ENCODE results near the gene TRIM41. TPM values are rescaled to one million over a fixed set of nuclear protein-coding genes. Genes with fewer than 3 reads are reported as not detected.
"Not testable (repeated sequence)": the region's sequence is repeated elsewhere in the genome, so short reads cannot be mapped to it uniquely, and the experiment has no call there.

TRIM41 gene
- total RNA-seq, 3 donors from 2014 or later, result 14.1 to 16.0 (median 15.1) TPM

DNA sequence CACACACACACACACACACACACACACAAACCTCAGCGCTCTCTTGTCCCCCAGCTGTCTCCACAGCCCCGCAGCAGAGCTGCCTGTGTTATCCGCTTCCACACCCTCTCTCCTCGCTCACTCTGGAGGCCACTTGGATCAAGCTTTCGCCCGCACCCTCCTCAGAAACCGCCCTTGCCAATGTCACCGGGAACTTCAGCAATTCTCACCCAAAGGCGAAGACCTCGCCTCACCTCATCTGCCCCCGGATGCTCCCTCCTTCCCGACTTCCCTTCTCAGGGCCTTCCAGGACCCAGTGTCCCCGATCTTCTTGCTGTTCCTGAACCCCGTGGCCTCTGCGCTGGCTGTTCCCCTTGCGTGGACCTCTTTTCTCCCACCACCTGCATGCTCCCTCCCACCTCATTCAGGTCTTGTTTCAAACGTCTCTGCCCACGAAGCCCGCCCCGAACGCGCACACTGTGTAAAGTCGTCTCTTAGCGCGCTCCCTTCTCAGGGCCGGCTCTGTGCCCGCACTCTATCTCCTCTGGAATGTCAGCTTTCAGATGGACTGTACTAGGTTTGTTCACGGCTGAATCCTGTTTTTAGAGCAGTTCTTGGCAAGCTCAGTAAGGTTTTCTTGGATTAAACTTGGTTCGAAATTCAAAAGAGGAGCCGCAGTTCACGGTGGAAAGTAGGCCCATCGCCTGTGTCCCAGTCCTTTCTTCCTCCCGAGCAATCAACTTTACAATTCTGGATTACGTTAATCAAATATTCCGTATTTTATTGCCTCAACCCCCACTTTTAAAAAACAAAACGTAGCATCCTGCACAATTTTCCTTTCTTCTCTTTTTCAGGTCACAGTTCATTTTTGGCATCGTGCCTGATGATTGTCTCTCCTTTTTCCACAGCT lies 17.1 kb upstream of the TRIM41 start:
- Histone ChIP-seq H3K36me3 (no peaks in the 10 kb centered on the region), H3K27ac (peak overlapping the region; percentile 86 to 91), H3K4me3 (peak overlapping the region; percentile 66 to 71 (median 70)), H3K27me3 (no peaks in the 10 kb centered on the region), H3K4me1 (peaks cover 0 to 10% of the 10 kb centered on the region in 2 donors), H3K9me3 (no peaks in the 10 kb centered on the region)
- intact Hi-C loops (cut with DNase I; ENCODE audit: low total_unique reads), result no loop called here
- TF ChIP-seq POLR2AphosphoS5 (IDR thresholded peaks at IDR 0.05) (no peak), POLR2A (IDR thresholded peaks at IDR 0.05) (no peak)
- TF ChIP-seq, protein P1, sequence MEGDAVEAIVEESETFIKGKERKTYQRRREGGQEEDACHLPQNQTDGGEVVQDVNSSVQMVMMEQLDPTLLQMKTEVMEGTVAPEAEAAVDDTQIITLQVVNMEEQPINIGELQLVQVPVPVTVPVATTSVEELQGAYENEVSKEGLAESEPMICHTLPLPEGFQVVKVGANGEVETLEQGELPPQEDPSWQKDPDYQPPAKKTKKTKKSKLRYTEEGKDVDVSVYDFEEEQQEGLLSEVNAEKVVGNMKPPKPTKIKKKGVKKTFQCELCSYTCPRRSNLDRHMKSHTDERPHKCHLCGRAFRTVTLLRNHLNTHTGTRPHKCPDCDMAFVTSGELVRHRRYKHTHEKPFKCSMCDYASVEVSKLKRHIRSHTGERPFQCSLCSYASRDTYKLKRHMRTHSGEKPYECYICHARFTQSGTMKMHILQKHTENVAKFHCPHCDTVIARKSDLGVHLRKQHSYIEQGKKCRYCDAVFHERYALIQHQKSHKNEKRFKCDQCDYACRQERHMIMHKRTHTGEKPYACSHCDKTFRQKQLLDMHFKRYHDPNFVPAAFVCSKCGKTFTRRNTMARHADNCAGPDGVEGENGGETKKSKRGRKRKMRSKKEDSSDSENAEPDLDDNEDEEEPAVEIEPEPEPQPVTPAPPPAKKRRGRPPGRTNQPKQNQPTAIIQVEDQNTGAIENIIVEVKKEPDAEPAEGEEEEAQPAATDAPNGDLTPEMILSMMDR (IDR thresholded peaks at IDR 0.05), result no peak
- no peak for DNase-seq (ENCODE audit: low spot score in 2 of 2)

DNA sequence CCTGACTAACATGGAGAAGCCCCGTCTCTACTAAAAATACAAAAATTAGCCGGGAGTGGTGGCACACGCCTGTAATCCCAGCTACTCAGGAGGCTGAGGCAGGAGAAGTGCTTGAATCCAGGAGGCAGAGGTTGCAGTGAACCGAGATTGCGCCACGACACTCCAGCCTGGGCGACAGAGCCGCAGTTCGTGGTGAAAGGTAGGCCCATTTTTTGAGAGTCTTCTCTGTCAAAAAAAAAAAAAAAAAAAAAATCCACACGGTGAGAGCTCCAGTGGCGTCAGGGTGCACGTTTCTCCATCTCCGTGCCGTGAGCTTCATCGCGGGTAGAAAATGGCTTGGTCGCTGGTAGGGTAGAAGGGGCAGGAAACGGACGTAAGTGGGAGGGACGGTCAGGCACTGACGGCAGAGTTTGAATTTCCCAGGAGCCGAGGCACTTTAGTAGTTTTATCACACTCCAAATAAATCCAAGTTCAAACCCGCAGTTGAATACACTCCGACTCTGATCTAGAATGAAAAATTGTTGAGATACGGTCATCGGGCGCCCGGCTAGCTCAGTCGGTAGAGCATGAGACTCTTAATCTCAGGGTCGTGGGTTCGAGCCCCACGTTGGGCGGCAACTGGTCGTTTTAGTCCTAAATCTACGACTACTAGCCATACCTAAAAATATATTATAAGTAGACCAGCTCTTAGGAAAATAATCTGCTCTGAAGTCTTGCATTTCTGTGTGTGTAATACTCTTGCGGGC lies 15.7 kb upstream of the TRIM41 start:
- TF ChIP-seq, protein P1 (IDR thresholded peaks at IDR 0.05), result no peak
- TF ChIP-seq POLR2AphosphoS5 (IDR thresholded peaks at IDR 0.05), result peak in 2 of 3 donors; percentile 52 to 56

DNA sequence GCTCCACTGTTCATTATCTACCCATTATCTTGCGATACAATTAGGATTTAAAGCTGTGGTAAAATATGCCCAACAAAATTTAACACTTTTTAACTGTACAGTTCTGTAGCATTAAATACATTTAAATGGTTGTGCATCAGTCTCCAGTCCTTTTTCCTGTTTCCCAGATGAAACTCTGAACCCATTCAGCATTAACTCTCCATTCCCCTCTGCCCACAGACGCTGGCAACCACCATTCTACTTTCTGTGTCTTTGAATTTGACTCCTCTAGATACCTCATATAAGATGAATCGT lies 15.2 kb upstream of the TRIM41 start:
- peak overlapping the region in 2 of 3 donors; percentile 70 to 71 for H3K4me3 ChIP-seq
- intact Hi-C loops (cut with DNase I; ENCODE audit: low total_unique reads), result no loop called here

More for the DNA sequence above, 15.7 kb upstream of the TRIM41 start:
- intact Hi-C loops (cut with DNase I; ENCODE audit: low total_unique reads), result no loop called here
- Histone ChIP-seq H3K4me1 (peaks cover 0 to 10% of the 10 kb centered on the region in 2 donors), H3K36me3 (no peaks in the 10 kb centered on the region), H3K4me3 (peak overlapping the region; percentile 66 to 71 (median 70)), H3K9me3 (no peaks in the 10 kb centered on the region), H3K27me3 (no peaks in the 10 kb centered on the region), H3K27ac (peak overlapping the region; percentile 86 to 91)
- DNase-seq (ENCODE audit: low spot score in 2 of 2), result peak in 1 of 2 donors; percentile 76

DNA sequence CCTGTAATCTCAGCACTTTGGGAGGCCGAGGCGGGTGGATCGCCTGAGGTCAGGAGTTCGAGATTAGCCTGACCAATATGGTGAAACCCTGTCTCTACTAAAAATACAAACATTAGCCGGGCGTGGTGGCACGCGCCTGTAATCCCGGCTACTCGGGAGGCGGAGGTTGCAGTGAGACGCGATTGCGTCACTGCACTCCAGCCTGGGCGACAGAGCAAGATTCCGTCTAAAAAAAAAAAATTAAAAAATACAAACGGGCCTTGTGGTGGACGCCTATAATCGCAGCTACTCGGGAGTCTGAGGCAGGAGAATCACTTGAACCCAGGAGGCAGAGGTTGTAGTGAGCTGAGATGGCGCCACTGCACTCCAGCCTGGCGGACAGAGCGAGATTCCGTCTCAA lies 14.1 kb upstream of the TRIM41 start:
- H3K4me3 ChIP-seq; H3K4me1 ChIP-seq; H3K27ac ChIP-seq; DNase-seq (ENCODE audit: low spot score in 2 of 2); intact Hi-C loops (cut with DNase I; ENCODE audit: low total_unique reads); H3K9me3 ChIP-seq; H3K36me3 ChIP-seq; H3K27me3 ChIP-seq: not testable (repeated sequence)

More for the DNA sequence above, 15.2 kb upstream of the TRIM41 start:
- peak overlapping the region; percentile 86 to 91 for H3K27ac ChIP-seq
- no peaks in the 10 kb centered on the region for H3K9me3 ChIP-seq
- H3K36me3 ChIP-seq, result no peaks in the 10 kb centered on the region
- no peak for TF ChIP-seq POLR2A (IDR thresholded peaks at IDR 0.05)
- TF ChIP-seq, protein P1 (IDR thresholded peaks at IDR 0.05), result no peak
- TF ChIP-seq POLR2AphosphoS5 (IDR thresholded peaks at IDR 0.05), result no peak
- DNase-seq (ENCODE audit: low spot score in 2 of 2), result no peak
- no peaks in the 10 kb centered on the region for H3K27me3 ChIP-seq
- peaks cover 0 to 10% of the 10 kb centered on the region in 2 donors for H3K4me1 ChIP-seq

DNA sequence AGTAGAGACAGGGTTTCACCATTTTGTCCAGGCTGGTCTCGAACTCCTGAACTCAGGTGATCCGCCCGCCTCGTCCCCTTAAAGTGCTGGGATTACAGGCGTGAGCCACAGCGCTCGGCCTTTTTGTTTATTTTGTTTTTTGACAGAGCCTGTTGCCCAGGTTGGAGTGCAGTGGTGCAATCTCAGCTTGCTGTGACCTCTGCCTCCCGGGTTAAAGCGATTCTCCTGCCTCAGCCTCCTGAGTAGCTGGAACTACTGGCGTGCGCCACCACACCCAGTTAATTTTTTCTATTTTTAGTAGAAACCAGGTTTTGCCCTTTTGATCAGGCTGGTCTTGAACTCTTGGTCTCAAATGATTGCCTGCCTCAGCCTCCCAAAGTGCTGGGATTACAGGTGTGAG lies 12.9 kb upstream of the TRIM41 start:
- H3K9me3 ChIP-seq; H3K4me1 ChIP-seq; H3K36me3 ChIP-seq; intact Hi-C loops (cut with DNase I; ENCODE audit: low total_unique reads); H3K4me3 ChIP-seq; H3K27ac ChIP-seq; H3K27me3 ChIP-seq; DNase-seq (ENCODE audit: low spot score in 2 of 2): not testable (repeated sequence)

DNA sequence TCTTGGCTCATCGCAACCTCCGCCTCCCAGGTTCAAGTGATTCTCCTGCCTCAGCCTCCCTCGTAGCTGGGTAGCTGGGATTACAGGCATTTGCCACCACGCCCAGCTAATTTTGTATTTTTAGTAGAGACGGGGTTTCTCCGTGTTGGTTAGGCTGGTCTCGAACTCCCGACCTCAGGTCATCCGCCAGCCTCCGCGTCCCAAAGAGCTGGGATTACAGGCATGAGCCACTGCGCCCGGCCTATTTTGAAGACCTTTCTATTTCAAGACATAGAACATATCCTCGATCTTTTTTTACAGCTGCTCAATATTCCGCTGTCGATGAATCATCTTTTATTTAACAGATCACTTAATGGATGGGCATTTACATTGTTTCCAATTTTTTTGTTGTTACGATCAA lies 12.4 kb upstream of the TRIM41 start:
- H3K27ac ChIP-seq; DNase-seq (ENCODE audit: low spot score in 2 of 2); H3K4me1 ChIP-seq; H3K27me3 ChIP-seq; H3K4me3 ChIP-seq; intact Hi-C loops (cut with DNase I; ENCODE audit: low total_unique reads); H3K9me3 ChIP-seq; H3K36me3 ChIP-seq: not testable (repeated sequence)

Data from breast epithelium (tissue), 4 donors.